Epithelial cell of proximal tubule (primary cell): ENCODE data around the gene KCNC1. TPM values are rescaled to one million over a fixed set of nuclear protein-coding genes. Genes with fewer than 3 reads are reported as not detected.

Experiments
- DNase-seq: peaks from one replicate; pipeline ENCODE4 v3.0.0-alpha.2; 2011; ENCODE audit warnings: low read depth
- H3K4me3 ChIP-seq: 2 replicates; pipeline ENCODE4 v1.5.1; 2011; ENCODE audit warnings: low read depth, mild to moderate bottlenecking, low read length
- total RNA-seq: library from RNA; depleted of rRNA; stranded (reverse); fragments of >200 nt; gene quantifications from 2 replicates; pipeline ENCODE4 v1.2.3, GENCODE V29; 2015
- TF ChIP-seq, protein P1 (sequence below): conservative IDR thresholded peaks from 2 replicates; pipeline ENCODE4 v1.5.1; 2012; ENCODE audit warnings: low read depth, mild to moderate bottlenecking, low read length

KCNC1 gene
- total RNA-seq, 1 donor from 2014 or later = not detected

DNA sequence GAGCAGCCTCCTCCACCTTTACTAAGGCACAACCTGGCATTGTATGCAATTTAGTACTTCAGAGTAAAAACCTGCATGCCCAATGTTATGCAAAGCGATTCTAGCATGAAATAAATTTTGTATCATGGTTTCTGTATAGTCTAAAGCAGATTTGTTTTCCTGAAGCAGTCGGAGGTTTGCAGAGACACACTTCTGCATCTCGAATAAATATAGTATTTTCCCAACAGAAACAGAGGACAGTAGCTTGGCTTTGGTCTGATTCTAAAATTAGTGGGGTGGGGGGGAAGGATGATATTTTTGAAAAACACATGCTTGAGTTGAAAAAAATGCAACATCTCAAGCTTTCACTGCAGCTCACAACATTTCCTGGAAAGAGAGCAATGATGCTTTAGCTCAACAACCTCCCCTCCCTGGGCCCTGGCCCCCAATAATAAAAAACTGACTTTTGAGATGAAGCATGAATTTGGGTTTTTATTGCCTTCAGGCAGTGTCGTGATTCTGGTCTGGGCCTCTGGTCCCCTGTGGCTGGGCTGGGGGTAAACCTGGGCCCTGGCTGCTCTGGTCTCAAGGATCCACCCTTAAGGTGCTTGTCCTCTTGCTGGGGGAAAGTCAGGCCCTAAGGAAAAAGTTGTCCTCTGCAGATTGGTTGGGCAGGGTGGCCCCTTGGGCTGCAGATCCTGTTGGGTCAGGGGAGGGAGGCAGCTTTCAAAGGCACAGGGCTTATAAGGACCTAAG is 48.2 kb downstream of the KCNC1 start:
- TF ChIP-seq, protein P1, sequence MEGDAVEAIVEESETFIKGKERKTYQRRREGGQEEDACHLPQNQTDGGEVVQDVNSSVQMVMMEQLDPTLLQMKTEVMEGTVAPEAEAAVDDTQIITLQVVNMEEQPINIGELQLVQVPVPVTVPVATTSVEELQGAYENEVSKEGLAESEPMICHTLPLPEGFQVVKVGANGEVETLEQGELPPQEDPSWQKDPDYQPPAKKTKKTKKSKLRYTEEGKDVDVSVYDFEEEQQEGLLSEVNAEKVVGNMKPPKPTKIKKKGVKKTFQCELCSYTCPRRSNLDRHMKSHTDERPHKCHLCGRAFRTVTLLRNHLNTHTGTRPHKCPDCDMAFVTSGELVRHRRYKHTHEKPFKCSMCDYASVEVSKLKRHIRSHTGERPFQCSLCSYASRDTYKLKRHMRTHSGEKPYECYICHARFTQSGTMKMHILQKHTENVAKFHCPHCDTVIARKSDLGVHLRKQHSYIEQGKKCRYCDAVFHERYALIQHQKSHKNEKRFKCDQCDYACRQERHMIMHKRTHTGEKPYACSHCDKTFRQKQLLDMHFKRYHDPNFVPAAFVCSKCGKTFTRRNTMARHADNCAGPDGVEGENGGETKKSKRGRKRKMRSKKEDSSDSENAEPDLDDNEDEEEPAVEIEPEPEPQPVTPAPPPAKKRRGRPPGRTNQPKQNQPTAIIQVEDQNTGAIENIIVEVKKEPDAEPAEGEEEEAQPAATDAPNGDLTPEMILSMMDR = no peak
- no peak for DNase-seq
- no peak overlapping the region for H3K4me3 ChIP-seq

DNA sequence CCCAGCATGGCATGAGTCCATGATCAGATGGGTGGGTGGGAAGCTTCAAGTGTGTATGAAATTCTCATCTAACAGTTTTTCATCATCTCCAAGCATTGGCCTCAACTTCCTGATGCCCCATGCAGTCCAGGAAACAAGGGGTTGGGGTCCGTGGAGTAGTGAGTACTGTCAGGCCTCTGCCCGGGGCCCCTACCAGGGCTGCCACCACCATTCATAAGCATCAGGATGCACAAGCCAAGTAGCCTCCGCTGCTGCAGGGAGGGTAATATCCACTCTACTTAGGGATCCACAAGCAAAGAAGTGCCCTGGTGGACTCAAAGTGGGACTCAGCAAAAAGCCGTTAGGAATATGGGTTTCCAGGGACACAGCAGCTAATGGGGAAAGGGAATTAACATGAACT is 49.3 kb downstream of the KCNC1 start:
- H3K4me3 ChIP-seq = no peak overlapping the region
- TF ChIP-seq, protein P1 = no peak
- DNase-seq = no peak

DNA sequence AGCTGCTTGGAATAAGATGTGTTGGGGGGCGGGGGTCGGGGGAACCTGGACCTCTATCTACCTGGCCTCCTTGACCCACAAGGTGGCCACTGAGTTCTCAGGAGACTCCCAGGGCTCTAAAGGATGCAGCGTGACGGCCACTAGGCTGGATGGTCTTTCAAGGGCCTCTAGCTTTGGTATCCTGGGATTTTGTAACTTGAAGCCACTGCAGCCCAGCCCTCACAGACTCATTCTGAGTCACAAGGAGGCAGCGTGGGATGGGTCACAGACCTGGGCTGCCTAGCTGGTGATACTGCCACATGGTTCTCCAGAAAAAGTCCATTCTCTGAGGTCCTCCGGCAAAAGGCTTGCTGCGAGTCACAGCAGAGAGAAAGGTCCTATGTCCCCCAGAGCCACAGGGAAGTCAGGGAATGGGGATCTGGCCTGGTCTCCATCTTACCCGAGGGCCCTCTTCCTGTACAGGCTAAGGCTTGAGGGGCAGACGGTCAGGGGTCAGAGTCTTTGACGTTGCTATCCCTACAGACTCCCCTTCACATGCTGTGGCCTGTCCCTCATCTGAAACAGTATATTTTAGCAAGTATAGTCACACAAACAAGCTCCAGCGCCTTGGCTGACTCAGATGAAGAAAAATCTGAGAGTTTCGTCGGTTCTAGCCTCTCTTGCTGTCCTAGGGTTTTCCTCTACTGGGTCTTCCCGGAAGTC is 52.4 kb downstream of the KCNC1 start:
- TF ChIP-seq, protein P1 = no peak
- no peak overlapping the region for H3K4me3 ChIP-seq
- no peak for DNase-seq

DNA sequence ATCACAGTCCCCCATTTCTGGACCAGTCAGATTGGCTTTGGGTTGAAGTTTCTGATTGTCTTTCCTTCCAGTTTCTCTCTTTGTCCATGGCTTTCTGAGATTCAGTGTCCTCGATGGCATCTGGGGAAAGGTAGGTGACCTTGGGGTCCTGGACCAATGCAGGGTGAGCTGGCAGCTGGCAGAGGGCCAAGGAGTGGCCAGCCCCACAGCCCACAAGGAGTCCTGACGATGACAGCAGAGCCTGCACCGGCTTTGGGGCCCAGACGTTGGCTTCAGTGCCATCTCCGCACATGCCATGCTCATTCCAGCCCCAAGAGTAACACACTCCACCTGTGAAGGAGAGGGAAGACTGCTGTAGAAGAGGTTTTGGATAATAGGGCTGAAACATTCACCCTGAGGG is 53.5 kb downstream of the KCNC1 start:
- TF ChIP-seq, protein P1 = no peak
- no peak overlapping the region for H3K4me3 ChIP-seq
- DNase-seq = no peak

DNA sequence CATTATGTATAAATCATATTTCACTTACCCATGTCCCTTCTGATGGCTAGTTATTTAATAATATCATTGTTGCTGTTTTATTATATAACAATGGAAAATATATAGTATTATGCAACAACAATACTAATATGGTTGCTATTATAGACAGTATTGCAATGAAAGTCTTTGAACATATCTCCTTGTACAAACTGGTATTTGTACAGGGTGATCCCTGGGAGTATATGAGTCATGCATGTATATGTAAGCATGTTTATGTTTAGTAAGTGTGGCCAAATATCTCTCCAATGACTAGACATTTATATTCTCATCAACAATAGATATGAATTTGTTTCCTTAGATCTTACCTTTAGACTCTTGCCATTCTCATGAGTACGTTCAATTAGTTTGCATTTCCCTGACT is 55.9 kb downstream of the KCNC1 start:
- H3K4me3 ChIP-seq = no peak overlapping the region
- DNase-seq = no peak
- TF ChIP-seq, protein P1 = no peak

DNA sequence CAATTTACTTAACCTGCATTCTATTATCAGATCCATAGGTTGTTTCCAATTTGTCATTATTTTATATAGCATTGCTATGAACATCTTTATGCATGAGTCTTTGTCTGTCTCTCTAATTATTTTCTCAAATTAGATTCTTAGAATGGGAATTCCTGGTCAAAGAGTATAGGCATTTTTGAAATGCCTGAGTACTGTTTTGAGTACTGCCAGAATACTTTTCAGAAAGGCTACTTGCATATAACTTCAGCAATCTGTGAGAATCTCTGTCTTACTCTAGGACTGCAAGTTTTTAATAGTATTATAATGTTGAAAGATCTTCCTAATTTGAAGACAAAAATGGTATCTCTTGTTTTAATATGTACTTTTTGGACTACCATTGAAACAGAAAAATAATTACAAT is 56.6 kb downstream of the KCNC1 start:
- TF ChIP-seq, protein P1 = no peak
- DNase-seq = no peak
- no peak overlapping the region for H3K4me3 ChIP-seq
